ENCODE results near the gene HBZ.

- TF ChIP-seq CTCF (IDR thresholded peaks at IDR 0.05) (no peak), POLR2A (IDR thresholded peaks at IDR 0.05) (no peak)
Measured at GRCh38 chr16:154217-155030, 2.0 kb downstream of the HBZ start.
